ENCODE measurements around the gene SLC12A6. TPM values are rescaled to one million over a fixed set of nuclear protein-coding genes. Genes with fewer than 3 reads are reported as not detected.

The SLC12A6 gene
- total RNA-seq, 3 donors from 2014 or later, result 22.3 to 28.8 (median 25.8) TPM

- no peak overlapping the region for H3K4me3 ChIP-seq
- H3K36me3 ChIP-seq, result no peaks in the 10 kb centered on the region
- no peaks in the 10 kb centered on the region for H3K4me1 ChIP-seq
- TF ChIP-seq POLR2A (IDR thresholded peaks at IDR 0.05) (no peak), POLR2AphosphoS5 (IDR thresholded peaks at IDR 0.05) (no peak), CTCF (IDR thresholded peaks at IDR 0.05) (no peak)
- H3K27me3 ChIP-seq, result no peaks in the 10 kb centered on the region
- no peak for DNase-seq (ENCODE audit: low spot score in 2 of 2)
- no peak overlapping the region for H3K27ac ChIP-seq
- intact Hi-C loops (cut with DNase I; ENCODE audit: low total_unique reads), result no loop called here
- no peaks in the 10 kb centered on the region for H3K9me3 ChIP-seq
These were observed 36.4 kb upstream of the SLC12A6 start for GRCh38 chr15:34373951-34374350.

GRCh38 chr15:34370643-34371042, 33.1 kb upstream of the SLC12A6 start:
- intact Hi-C loops (cut with DNase I; ENCODE audit: low total_unique reads), result no loop called here
- Histone ChIP-seq H3K27me3 (no peaks in the 10 kb centered on the region), H3K4me1 (peaks cover 0 to 1% of the 10 kb centered on the region in 2 donors), H3K27ac (no peak overlapping the region), H3K4me3 (no peak overlapping the region), H3K36me3 (no peaks in the 10 kb centered on the region), H3K9me3 (no peaks in the 10 kb centered on the region)
- TF ChIP-seq CTCF (IDR thresholded peaks at IDR 0.05), result no peak
- no peak for DNase-seq (ENCODE audit: low spot score in 2 of 2)

- intact Hi-C loops (cut with DNase I; ENCODE audit: low total_unique reads), result no loop called here
- Histone ChIP-seq H3K4me1 (peaks cover 0 to 4% of the 10 kb centered on the region in 2 donors), H3K4me3 (no peak overlapping the region), H3K9me3 (no peaks in the 10 kb centered on the region), H3K36me3 (no peaks in the 10 kb centered on the region), H3K27me3 (no peaks in the 10 kb centered on the region), H3K27ac (no peak overlapping the region)
- no peak for TF ChIP-seq POLR2A (IDR thresholded peaks at IDR 0.05)
- no peak for TF ChIP-seq POLR2AphosphoS5 (IDR thresholded peaks at IDR 0.05)
- TF ChIP-seq CTCF (IDR thresholded peaks at IDR 0.05), result no peak
- DNase-seq (ENCODE audit: low spot score in 2 of 2), result no peak
These were observed 32.5 kb upstream of the SLC12A6 start for GRCh38 chr15:34370129-34370528.

- Histone ChIP-seq H3K27me3 (no peaks in the 10 kb centered on the region), H3K4me1 (peaks cover 0 to 4% of the 10 kb centered on the region in 2 donors), H3K36me3 (no peaks in the 10 kb centered on the region), H3K27ac (peak within 1 kb of the TSS; percentile 92), H3K4me3 (peak within 1 kb of the TSS; percentile 75 to 87 (median 83)), H3K9me3 (no peaks in the 10 kb centered on the region)
- TF ChIP-seq POLR2A (IDR thresholded peaks at IDR 0.05) (peak; percentile 26), CTCF (IDR thresholded peaks at IDR 0.05) (peak; percentile 76 to 95 (median 92)), POLR2AphosphoS5 (IDR thresholded peaks at IDR 0.05) (peak in 2 of 3 donors; percentile 56 to 57)
- intact Hi-C loops (cut with DNase I; ENCODE audit: low total_unique reads), result no loop called here
- DNase-seq (ENCODE audit: low spot score in 2 of 2), result peak; percentile 81 to 86
These were observed 29.8 kb upstream of the SLC12A6 start, which contains the start of gene LPCAT4 for GRCh38 chr15:34367101-34368081. LPCAT4 (minus strand) TSS chr15:34367196; CDS start chr15:34367100, 96 bp downstream.
